Gastrocnemius medialis (tissue), 4 donors: ENCODE data around the gene DDR1. TPM values are rescaled to one million over a fixed set of nuclear protein-coding genes. Genes with fewer than 3 reads are reported as not detected.
"Not testable (repeated sequence)": the region's sequence is repeated elsewhere in the genome, so short reads cannot be mapped to it uniquely, and the experiment has no call there.

ENCODE experiments used
- ATAC-seq, 2 donors: fragments of 150-250 bp; one replicate each; pipeline ENCODE4 v1.9.1; 2016
- DNase-seq, 2 donors: peaks; one replicate each; pipeline ENCODE4 v3.0.0-alpha.2; 2019
- H3K27ac ChIP-seq, 4 donors: fragments of 200-600 bp; sonication (generic); 1 replicate in 1 of 4; 2 replicates in 3 of 4; pipeline ENCODE4 v1.5.1; 2016 to 2018; ENCODE audit warnings: mild to moderate bottlenecking in 2 of 4, moderate library complexity in 1 of 4
- H3K27me3 ChIP-seq, 3 donors: fragments of 200-600 bp; sonication (generic) in 2 of 3; 1 replicate in 1 of 3; 2 replicates in 2 of 3; pipeline versions ENCODE4 v1.5.1 to v1.6.0; 2016 to 2019; ENCODE audit warnings: mild to moderate bottlenecking in 1 of 3, moderate library complexity in 1 of 3
- H3K36me3 ChIP-seq, 2 donors: fragments of 200-600 bp; sonication (generic) in 1 of 2; one replicate each; pipeline ENCODE4 v1.5.1; 2017 to 2018
- H3K4me1 ChIP-seq, 2 donors: fragments of 200-600 bp; sonication (generic) in 1 of 2; one replicate each; pipeline ENCODE4 v1.5.1; 2016 to 2017; ENCODE audit warnings: mild to moderate bottlenecking in 2 of 2
- H3K4me3 ChIP-seq, 4 donors: fragments of 200-600 bp; sonication (generic) in 3 of 4; 1 replicate in 1 of 4; 2 replicates in 3 of 4; pipeline ENCODE4 v1.5.1; 2016 to 2019; ENCODE audit warnings: mild to moderate bottlenecking in 2 of 4
- H3K9me3 ChIP-seq, 3 donors: fragments of 200-600 bp; sonication (generic) in 2 of 3; 1 replicate in 1 of 3; 2 replicates in 2 of 3; pipeline ENCODE4 v1.5.1; 2016 to 2019
- POLR2A ChIP-seq, 2 donors: fragments of 450-650 bp; IDR thresholded peaks; one replicate each; pipeline ENCODE4 v1.6.1; 2017; ENCODE audit warnings: antibody characterized with exemption in 2 of 2, mild to moderate bottlenecking in 2 of 2, moderate library complexity in 2 of 2
- in situ Hi-C, 4 donors: fragments of 200-750 bp; cut with MboI; loops; one replicate each; pipeline versions ENCODE4 v1.15.0 to v1.8.0; 2017; ENCODE audit warnings: low sequenced_read_pairs in 4 of 4
- intact Hi-C: fragments of 100-400 bp; cut with DNase I; formaldehyde crosslinking; loops from one replicate; pipeline ENCODE4 v1.15.1; 2023; ENCODE audit warnings: low total_unique reads
- total RNA-seq, 4 donors: library from RNA; depleted of rRNA; stranded (reverse); fragments of >200 nt; gene quantifications; one replicate each; pipeline versions ENCODE4 v1.1.0 to v1.2.3, GENCODE V29; 2016
- TF ChIP-seq, protein P1 (sequence below), 5 experiments: fragments of 450-650 bp in 3 of 5; fragments of 200-600 bp in 2 of 5; sonication (generic) in 2 of 5; IDR thresholded peaks in 4 of 5; conservative IDR thresholded peaks in 1 of 5; 1 replicate in 4 of 5; 2 replicates in 1 of 5; pipeline ENCODE4 v1.5.1; 2016 to 2019; ENCODE audit warnings: antibody characterized with exemption in 5 of 5, mild to moderate bottlenecking in 3 of 5, moderate library complexity in 3 of 5

The DDR1 gene
- total RNA-seq, 4 donors from 2014 or later = 20.0 to 62.2 (median 59.3) TPM

DNA sequence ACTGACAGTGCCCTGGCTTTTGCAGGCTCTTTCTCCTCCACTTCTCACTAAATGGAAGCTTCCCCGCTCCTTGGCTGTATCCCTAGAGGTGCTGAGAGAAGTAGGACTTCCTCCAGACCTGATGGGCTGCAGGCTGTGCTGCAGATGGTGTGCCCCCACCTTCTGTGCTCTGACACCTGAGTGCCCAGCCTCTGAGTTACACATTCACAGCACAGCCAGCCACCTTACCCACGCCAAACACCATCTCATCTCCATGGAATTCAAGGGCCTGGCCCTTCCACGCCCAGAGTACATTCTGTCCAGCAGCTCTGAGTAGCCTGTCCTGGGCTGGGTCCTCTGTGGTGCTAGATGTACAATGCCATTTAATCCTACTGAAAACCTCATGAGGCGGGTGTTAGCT lies 42.3 kb downstream of the DDR1 start:
- no peak for TF ChIP-seq POLR2A (IDR thresholded peaks at IDR 0.05)
- TF ChIP-seq, protein P1, sequence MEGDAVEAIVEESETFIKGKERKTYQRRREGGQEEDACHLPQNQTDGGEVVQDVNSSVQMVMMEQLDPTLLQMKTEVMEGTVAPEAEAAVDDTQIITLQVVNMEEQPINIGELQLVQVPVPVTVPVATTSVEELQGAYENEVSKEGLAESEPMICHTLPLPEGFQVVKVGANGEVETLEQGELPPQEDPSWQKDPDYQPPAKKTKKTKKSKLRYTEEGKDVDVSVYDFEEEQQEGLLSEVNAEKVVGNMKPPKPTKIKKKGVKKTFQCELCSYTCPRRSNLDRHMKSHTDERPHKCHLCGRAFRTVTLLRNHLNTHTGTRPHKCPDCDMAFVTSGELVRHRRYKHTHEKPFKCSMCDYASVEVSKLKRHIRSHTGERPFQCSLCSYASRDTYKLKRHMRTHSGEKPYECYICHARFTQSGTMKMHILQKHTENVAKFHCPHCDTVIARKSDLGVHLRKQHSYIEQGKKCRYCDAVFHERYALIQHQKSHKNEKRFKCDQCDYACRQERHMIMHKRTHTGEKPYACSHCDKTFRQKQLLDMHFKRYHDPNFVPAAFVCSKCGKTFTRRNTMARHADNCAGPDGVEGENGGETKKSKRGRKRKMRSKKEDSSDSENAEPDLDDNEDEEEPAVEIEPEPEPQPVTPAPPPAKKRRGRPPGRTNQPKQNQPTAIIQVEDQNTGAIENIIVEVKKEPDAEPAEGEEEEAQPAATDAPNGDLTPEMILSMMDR (IDR thresholded peaks at IDR 0.05 in 4 of 5, conservative IDR thresholded peaks at IDR 0.05 in 1 of 5) = no peak
- H3K4me1 ChIP-seq = peaks cover 8 to 20% of the 10 kb centered on the region in 2 donors
- DNase-seq = peak; percentile 80 to 94
- in situ Hi-C loops = no loop called here
- peaks cover 0 to 23% of the 10 kb centered on the region in 2 donors for H3K36me3 ChIP-seq
- H3K27ac ChIP-seq = peak overlapping the region; percentile 65 to 90 (median 79)
- intact Hi-C loops = loop anchor here (2.0 kb wide), 1 partner anchor 78 kb away; no protein-coding TSS in a partner anchor
- H3K4me3 ChIP-seq = no peak overlapping the region
- no peaks in the 10 kb centered on the region for H3K27me3 ChIP-seq
- ATAC-seq = peak; percentile 95 to 99
- H3K9me3 ChIP-seq = peaks cover 0 to 5% (median 0%) of the 10 kb centered on the region in 3 donors

DNA sequence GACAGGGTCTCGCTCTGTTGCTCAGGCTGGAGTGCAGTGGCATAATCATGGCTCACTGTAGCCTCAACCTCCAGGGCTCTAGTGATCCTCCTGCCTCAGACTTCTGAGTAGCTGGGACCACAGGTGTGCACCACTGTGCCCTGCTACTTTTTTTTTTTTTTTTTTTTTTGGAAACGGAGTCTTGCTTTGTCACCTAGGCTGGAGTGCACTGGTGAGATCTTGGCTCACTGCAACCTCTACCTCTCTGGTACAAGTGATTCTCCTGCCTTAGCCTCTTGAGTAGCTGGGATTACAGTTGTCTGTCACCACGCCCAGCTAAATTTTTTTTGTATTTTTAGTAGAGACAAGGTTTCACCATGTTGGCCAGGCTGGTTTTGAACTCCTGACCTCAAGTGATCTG lies 42.8 kb downstream of the DDR1 start:
- H3K9me3 ChIP-seq, H3K4me3 ChIP-seq, in situ Hi-C loops, H3K27me3 ChIP-seq: not testable (repeated sequence)
- DNase-seq = peak in 1 of 2 donors; percentile 63
- Histone ChIP-seq H3K4me1 (peaks cover 8 to 20% of the 10 kb centered on the region in 2 donors), H3K36me3 (peaks cover 0 to 20% of the 10 kb centered on the region in 2 donors), H3K27ac (peak overlapping the region; percentile 65 to 90 (median 79))
- intact Hi-C loops = loop anchor here (2.0 kb wide), 1 partner anchor 78 kb away; no protein-coding TSS in a partner anchor
- peak; percentile 42 to 48 for ATAC-seq

DNA sequence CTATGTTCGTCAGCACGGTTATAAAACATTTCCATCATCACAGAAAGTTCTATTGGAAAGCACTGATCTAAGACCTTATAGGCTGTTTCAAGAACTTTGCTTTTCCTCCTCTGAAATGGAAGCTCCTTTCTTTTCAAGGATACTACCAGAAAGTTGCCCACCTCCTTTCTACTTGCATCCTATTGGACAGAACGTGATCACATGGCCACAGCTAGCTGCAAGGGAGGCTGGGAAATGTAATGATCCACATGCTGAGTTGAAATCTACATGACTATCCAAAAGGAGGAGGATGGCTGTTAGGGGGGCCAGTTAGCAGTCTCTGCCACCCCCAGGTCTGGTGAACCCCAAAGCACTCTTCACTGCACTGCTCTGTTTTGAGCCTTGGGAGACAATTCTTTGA lies 44.4 kb downstream of the DDR1 start:
- ATAC-seq (no peak), DNase-seq (no peak)
- peaks cover 0 to 5% (median 0%) of the 10 kb centered on the region in 3 donors for H3K9me3 ChIP-seq
- intact Hi-C loops = no loop called here
- peaks cover 8 to 20% of the 10 kb centered on the region in 2 donors for H3K4me1 ChIP-seq
- H3K36me3 ChIP-seq = peaks cover 0 to 4% of the 10 kb centered on the region in 2 donors
- H3K27ac ChIP-seq = no peak overlapping the region
- no peaks in the 10 kb centered on the region for H3K27me3 ChIP-seq
- no peak overlapping the region for H3K4me3 ChIP-seq
- TF ChIP-seq, protein P1 (IDR thresholded peaks at IDR 0.05 in 4 of 5, conservative IDR thresholded peaks at IDR 0.05 in 1 of 5) = no peak
- no peak for TF ChIP-seq POLR2A (IDR thresholded peaks at IDR 0.05)
- in situ Hi-C loops = no loop called here

DNA sequence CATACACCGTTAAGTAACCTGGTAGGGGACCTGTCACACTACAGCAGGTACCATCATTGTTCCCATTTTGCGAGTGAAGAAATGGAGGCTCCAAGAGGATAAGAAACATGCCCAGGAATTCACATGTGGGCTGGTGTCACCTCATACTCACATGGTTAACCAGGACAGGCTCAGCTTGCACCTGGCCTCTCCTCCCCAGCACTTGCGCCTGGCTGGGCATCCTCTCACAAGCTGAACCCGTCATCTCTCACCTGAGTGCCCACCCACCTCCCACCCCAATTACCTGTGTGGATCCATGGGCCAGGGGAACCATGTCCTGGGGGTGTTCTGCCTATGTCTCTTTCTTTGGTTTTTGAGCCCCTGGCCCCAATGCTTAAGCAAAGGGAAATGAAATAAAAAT lies 46.2 kb downstream of the DDR1 start:
- Histone ChIP-seq H3K27ac (no peak overlapping the region), H3K4me1 (peaks cover 8 to 20% of the 10 kb centered on the region in 2 donors), H3K36me3 (no peaks in the 10 kb centered on the region), H3K9me3 (peaks cover 0 to 5% (median 0%) of the 10 kb centered on the region in 3 donors), H3K4me3 (no peak overlapping the region), H3K27me3 (no peaks in the 10 kb centered on the region)
- DNase-seq (no peak), ATAC-seq (no peak)
- in situ Hi-C loops (no loop called here), intact Hi-C loops (no loop called here)
- TF ChIP-seq POLR2A (IDR thresholded peaks at IDR 0.05) = no peak

DNA sequence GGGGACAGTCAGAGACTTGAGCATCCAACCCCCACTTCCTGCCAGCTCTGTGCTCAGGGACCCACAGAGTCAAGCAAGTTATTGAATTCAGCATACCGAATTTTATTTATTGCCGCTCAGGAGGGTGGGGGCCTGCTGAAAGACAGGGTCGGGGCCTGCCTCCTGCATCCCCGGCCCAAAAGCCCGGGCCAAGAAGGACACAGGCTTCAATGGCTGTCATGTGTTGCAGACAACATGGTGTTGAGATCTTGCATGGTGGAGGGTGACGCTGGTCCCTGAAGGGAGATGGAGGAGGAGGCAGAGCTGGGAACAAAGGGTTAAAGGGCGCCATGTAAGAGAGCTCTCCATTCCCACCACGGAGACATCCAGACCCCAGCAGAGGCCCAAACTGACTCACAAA lies 47.0 kb downstream of the DDR1 start:
- no peak for DNase-seq
- in situ Hi-C loops (no loop called here), intact Hi-C loops (no loop called here)
- H3K27me3 ChIP-seq = no peaks in the 10 kb centered on the region
- ATAC-seq = no peak
- no peak overlapping the region for H3K4me3 ChIP-seq
- peaks cover 8 to 15% of the 10 kb centered on the region in 2 donors for H3K4me1 ChIP-seq
- no peaks in the 10 kb centered on the region for H3K36me3 ChIP-seq
- TF ChIP-seq, protein P1 (IDR thresholded peaks at IDR 0.05 in 4 of 5, conservative IDR thresholded peaks at IDR 0.05 in 1 of 5) = no peak
- no peak for TF ChIP-seq POLR2A (IDR thresholded peaks at IDR 0.05)
- peaks cover 0 to 5% (median 0%) of the 10 kb centered on the region in 3 donors for H3K9me3 ChIP-seq
- H3K27ac ChIP-seq = no peak overlapping the region
